Esophagus (tissue), 2 donors: ENCODE results near the gene PTPN7. TPM values are rescaled to one million over a fixed set of nuclear protein-coding genes. Genes with fewer than 3 reads are reported as not detected.
"Not testable (repeated sequence)": the region's sequence is repeated elsewhere in the genome, so short reads cannot be mapped to it uniquely, and the experiment has no call there.

ENCODE experiments used
- H3K27ac ChIP-seq, 2 donors: one replicate each; pipeline ENCODE4 v1.5.1; 2013; ENCODE audit warnings: low read depth in 2 of 2, mild to moderate bottlenecking in 2 of 2, inconsistent platforms in 1 of 2, low read length in 1 of 2, moderate library complexity in 1 of 2
- H3K27me3 ChIP-seq, 2 donors: one replicate each; pipeline ENCODE4 v1.6.1; 2013; ENCODE audit warnings: low read length in 2 of 2, control low read depth in 1 of 2, mild to moderate bottlenecking in 1 of 2; ENCODE audit not compliant: insufficient read depth in 2 of 2, control insufficient read depth in 1 of 2
- H3K36me3 ChIP-seq, 2 donors: one replicate each; pipeline ENCODE4 v1.6.1; 2013; ENCODE audit warnings: low read length in 1 of 2; ENCODE audit not compliant: control insufficient read depth in 2 of 2, insufficient read depth in 2 of 2
- H3K4me1 ChIP-seq, 2 donors: one replicate each; pipeline ENCODE4 v1.6.1; 2013; ENCODE audit warnings: low read length in 1 of 2; ENCODE audit not compliant: control insufficient read depth in 2 of 2, insufficient read depth in 2 of 2
- H3K4me3 ChIP-seq, 2 donors: one replicate each; pipeline ENCODE4 v1.5.1; 2013; ENCODE audit warnings: low read length in 2 of 2, mild to moderate bottlenecking in 2 of 2, low read depth in 1 of 2, moderate library complexity in 1 of 2
- H3K9me3 ChIP-seq, 2 donors: one replicate each; pipeline ENCODE4 v1.6.1; 2013; ENCODE audit warnings: mild to moderate bottlenecking in 2 of 2, low read depth in 1 of 2, low read length in 1 of 2, moderate library complexity in 1 of 2; ENCODE audit not compliant: control insufficient read depth in 2 of 2, insufficient read depth in 1 of 2
- WGBS, 2 donors: extraction: QIAGEN DNeasy Blood & Tissue Kit; methylation state at CpG; one replicate each; pipeline ENCODE4 v1.1.7; 2013; 5-methylcytosine and 5-hydroxymethylcytosine counted together
- polyA plus RNA-seq, 2 donors: library from polyadenylated mRNA; stranded (reverse); fragments of 200-250 nt; gene quantifications; one replicate each; pipeline ENCODE4 v1.2.3, GENCODE V29; 2013
- donor health status: healthy with polysubstance abuse.
- donor health status: Bipolar disorder and iron deficiency.

The PTPN7 gene
- polyA plus RNA-seq, 2 donors, result 1.6 to 1.9 TPM

- Histone ChIP-seq H3K36me3 (no peaks in the 10 kb centered on the region), H3K4me3 (peak overlapping the region; percentile 89 to 94), H3K4me1 (peaks cover 0 to 8% of the 10 kb centered on the region in 2 donors), H3K27ac (peak overlapping the region; percentile 72 to 89), H3K9me3 (no peaks in the 10 kb centered on the region), H3K27me3 (no peaks in the 10 kb centered on the region)
- 0 to 1% methylated on average over 43 to 58 of the region's 58 CpGs for WGBS, 2 donors
Measured at GRCh38 chr1:202143768-202144401, 16.5 kb downstream of the PTPN7 start.

- Histone ChIP-seq H3K36me3 (peaks cover 0 to 2% of the 10 kb centered on the region in 2 donors), H3K27me3 (no peaks in the 10 kb centered on the region), H3K4me1 (peaks cover 0 to 8% of the 10 kb centered on the region in 2 donors), H3K9me3 (no peaks in the 10 kb centered on the region), H3K27ac (peak overlapping the region; percentile 72 to 89), H3K4me3 (peak overlapping the region; percentile 89 to 94)
- 5 to 10% methylated on average over 17 of the region's 17 CpGs for WGBS, 2 donors
Measured at GRCh38 chr1:202143011-202143767, 17.2 kb downstream of the PTPN7 start.

- H3K27ac ChIP-seq, H3K4me3 ChIP-seq, H3K4me1 ChIP-seq, H3K27me3 ChIP-seq, H3K9me3 ChIP-seq: not testable (repeated sequence)
- peaks cover 3 to 11% of the 10 kb centered on the region in 2 donors for H3K36me3 ChIP-seq
- WGBS, 2 donors, result 86 to 89% methylated on average over 3 of the region's 3 CpGs
Measured at GRCh38 chr1:202141468-202141867, 18.9 kb downstream of the PTPN7 start.

- WGBS, 2 donors, result 86% methylated on average over 4 of the region's 4 CpGs
- no peak overlapping the region for H3K27ac ChIP-seq
Measured at GRCh38 chr1:202140833-202141232, 19.6 kb downstream of the PTPN7 start.

GRCh38 chr1:202135221-202135721, 25.1 kb downstream of the PTPN7 start:
- H3K4me1 ChIP-seq, result peaks cover 6 to 23% of the 10 kb centered on the region in 2 donors
- H3K27ac ChIP-seq, result peak overlapping the region; percentile 15 to 48
- peaks cover 9 to 32% of the 10 kb centered on the region in 2 donors for H3K36me3 ChIP-seq
- no peaks in the 10 kb centered on the region for H3K9me3 ChIP-seq
- H3K27me3 ChIP-seq, result no peaks in the 10 kb centered on the region
- WGBS, 2 donors, result 29 to 32% methylated on average over 14 to 15 of the region's 15 CpGs
- no peak overlapping the region for H3K4me3 ChIP-seq

More at GRCh38 chr1:202140833-202141232, 19.6 kb downstream of the PTPN7 start:
- no peaks in the 10 kb centered on the region for H3K9me3 ChIP-seq
- H3K36me3 ChIP-seq, result peaks cover 3 to 14% of the 10 kb centered on the region in 2 donors
- H3K4me3 ChIP-seq, result no peak overlapping the region
- peaks cover 0 to 8% of the 10 kb centered on the region in 2 donors for H3K4me1 ChIP-seq
- no peaks in the 10 kb centered on the region for H3K27me3 ChIP-seq

GRCh38 chr1:202134645-202135172, 25.7 kb downstream of the PTPN7 start:
- no peaks in the 10 kb centered on the region for H3K27me3 ChIP-seq
- H3K27ac ChIP-seq, result peak overlapping the region; percentile 15 to 48
- 62 to 71% methylated on average over 13 of the region's 13 CpGs for WGBS, 2 donors
- H3K4me1 ChIP-seq, result peaks cover 8 to 27% of the 10 kb centered on the region in 2 donors
- peaks cover 9 to 32% of the 10 kb centered on the region in 2 donors for H3K36me3 ChIP-seq
- H3K9me3 ChIP-seq, result no peaks in the 10 kb centered on the region
- H3K4me3 ChIP-seq, result no peak overlapping the region

GRCh38 chr1:202133989-202134388, 26.4 kb downstream of the PTPN7 start:
- no peaks in the 10 kb centered on the region for H3K9me3 ChIP-seq
- peak overlapping the region; percentile 27 to 53 for H3K27ac ChIP-seq
- H3K4me3 ChIP-seq, result no peak overlapping the region
- H3K4me1 ChIP-seq, result peaks cover 8 to 27% of the 10 kb centered on the region in 2 donors
- H3K36me3 ChIP-seq, result peaks cover 9 to 32% of the 10 kb centered on the region in 2 donors
- 79 to 92% methylated on average over 5 of the region's 5 CpGs for WGBS, 2 donors
- H3K27me3 ChIP-seq, result no peaks in the 10 kb centered on the region

- peak overlapping the region; percentile 27 to 53 for H3K27ac ChIP-seq
- peaks cover 8 to 27% of the 10 kb centered on the region in 2 donors for H3K4me1 ChIP-seq
- peaks cover 9 to 32% of the 10 kb centered on the region in 2 donors for H3K36me3 ChIP-seq
- no peaks in the 10 kb centered on the region for H3K27me3 ChIP-seq
- no peak overlapping the region for H3K4me3 ChIP-seq
- H3K9me3 ChIP-seq, result no peaks in the 10 kb centered on the region
- WGBS, 2 donors, result 46 to 47% methylated on average over 5 to 8 of the region's 8 CpGs
Measured at GRCh38 chr1:202133496-202133895, 26.9 kb downstream of the PTPN7 start.

- H3K36me3 ChIP-seq, result peaks cover 9 to 28% of the 10 kb centered on the region in 2 donors
- WGBS, 2 donors, result 47 to 65% methylated on average over 14 of the region's 14 CpGs
- peak overlapping the region; percentile 93 to 94 for H3K27ac ChIP-seq
- H3K27me3 ChIP-seq, result no peaks in the 10 kb centered on the region
- no peak overlapping the region for H3K4me3 ChIP-seq
- no peaks in the 10 kb centered on the region for H3K9me3 ChIP-seq
- H3K4me1 ChIP-seq, result peaks cover 8 to 27% of the 10 kb centered on the region in 2 donors
Measured at GRCh38 chr1:202133001-202133400, 27.4 kb downstream of the PTPN7 start.
